HG03378 (cell line): Measurements from ENCODE around the gene RAPGEF5.

Experiments
- ATAC-seq: cut with Tn5 transposase; IDR thresholded peaks from one replicate; pipeline ENCODE4 v1.9.1; 2021; ENCODE audit warnings: mild to moderate bottlenecking, moderate library complexity; ENCODE audit not compliant: unreplicated experiment

The RAPGEF5 gene

GRCh38 chr7:22378199-22378980 is 21.4 kb upstream of the RAPGEF5 start:
- ATAC-seq: no peak

GRCh38 chr7:22377703-22378102 is 20.7 kb upstream of the RAPGEF5 start:
- ATAC-seq: no peak

- no peak for ATAC-seq
These were observed 18.6 kb upstream of the RAPGEF5 start for GRCh38 chr7:22375359-22376048.

GRCh38 chr7:22373911-22374310 is 17.0 kb upstream of the RAPGEF5 start:
- ATAC-seq: no peak

GRCh38 chr7:22373388-22373787 is 16.4 kb upstream of the RAPGEF5 start:
- ATAC-seq: no peak

GRCh38 chr7:22372863-22373262 is 15.9 kb upstream of the RAPGEF5 start:
- ATAC-seq: no peak

GRCh38 chr7:22371878-22372277 is 14.9 kb upstream of the RAPGEF5 start:
- ATAC-seq: no peak

- ATAC-seq: no peak
These were observed 7.9 kb upstream of the RAPGEF5 start for GRCh38 chr7:22364900-22365299.

GRCh38 chr7:22363756-22364422 is 6.9 kb upstream of the RAPGEF5 start:
- no peak for ATAC-seq

- ATAC-seq: no peak
These were observed 4.8 kb upstream of the RAPGEF5 start for GRCh38 chr7:22361795-22362194.

- ATAC-seq: no peak
These were observed 4.4 kb upstream of the RAPGEF5 start for GRCh38 chr7:22361320-22361719.

GRCh38 chr7:22358820-22359697 is 2.1 kb upstream of the RAPGEF5 start:
- no peak for ATAC-seq

- ATAC-seq: no peak
These were observed 589 bp upstream of the RAPGEF5 start for GRCh38 chr7:22357311-22358175.

- ATAC-seq: no peak
These were observed 803 bp downstream of the RAPGEF5 start for GRCh38 chr7:22356010-22356691.

- ATAC-seq: no peak
These were observed 1.3 kb downstream of the RAPGEF5 start for GRCh38 chr7:22355620-22356009.

- no peak for ATAC-seq
These were observed 2.5 kb downstream of the RAPGEF5 start for GRCh38 chr7:22354462-22354861.

GRCh38 chr7:22352887-22353286 is 4.1 kb downstream of the RAPGEF5 start:
- ATAC-seq: no peak

- ATAC-seq: no peak
These were observed 5.1 kb downstream of the RAPGEF5 start for GRCh38 chr7:22351878-22352277.

GRCh38 chr7:22351329-22351692 is 5.6 kb downstream of the RAPGEF5 start:
- ATAC-seq: peak; percentile 70
